Activated naive CD8-positive, alpha-beta T cell treated with anti-CD3 and anti-CD28 coated beads, Interleukin-2, amount 50 U/mL, for 16 hours (primary cell): Measurements from ENCODE around the gene CD86.

Experiments
- DNase-seq: peaks from one replicate; pipeline ENCODE4 v3.0.0-alpha.2; 2020; ENCODE audit warnings: low read depth, low spot score

Gene CD86

DNA sequence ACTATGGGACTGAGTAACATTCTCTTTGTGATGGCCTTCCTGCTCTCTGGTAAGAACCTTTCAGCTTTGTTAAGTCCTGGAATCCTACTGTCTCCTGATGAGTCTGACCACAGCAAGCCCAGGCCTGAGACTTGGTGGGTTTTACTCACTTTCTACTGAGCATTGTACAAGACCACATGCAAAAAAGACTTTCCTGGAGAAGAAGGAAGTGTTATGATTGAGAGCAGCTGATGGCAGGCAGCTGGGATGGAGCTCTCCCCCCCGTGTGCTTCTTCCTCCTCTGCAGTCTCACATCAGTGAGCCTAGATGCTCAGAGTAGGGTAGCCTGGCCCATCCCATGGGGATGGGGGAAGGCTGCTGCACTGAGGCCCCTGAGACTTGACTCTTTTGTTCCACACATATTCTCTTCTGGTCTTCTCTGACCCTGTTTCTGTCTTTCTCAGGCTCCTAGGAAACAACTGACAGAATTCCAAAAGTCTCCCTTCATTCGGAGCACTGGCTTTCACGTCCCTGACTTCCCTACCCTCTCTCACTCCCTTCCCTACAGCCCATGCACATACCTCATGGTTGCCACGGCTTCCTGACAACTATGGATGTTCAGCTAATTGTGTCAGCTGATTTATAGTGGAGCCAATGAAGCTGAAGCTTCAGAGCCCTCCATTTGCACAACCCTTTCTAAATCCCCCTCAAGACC is 36.6 kb downstream of the CD86 start:
- DNase-seq = no peak

DNA sequence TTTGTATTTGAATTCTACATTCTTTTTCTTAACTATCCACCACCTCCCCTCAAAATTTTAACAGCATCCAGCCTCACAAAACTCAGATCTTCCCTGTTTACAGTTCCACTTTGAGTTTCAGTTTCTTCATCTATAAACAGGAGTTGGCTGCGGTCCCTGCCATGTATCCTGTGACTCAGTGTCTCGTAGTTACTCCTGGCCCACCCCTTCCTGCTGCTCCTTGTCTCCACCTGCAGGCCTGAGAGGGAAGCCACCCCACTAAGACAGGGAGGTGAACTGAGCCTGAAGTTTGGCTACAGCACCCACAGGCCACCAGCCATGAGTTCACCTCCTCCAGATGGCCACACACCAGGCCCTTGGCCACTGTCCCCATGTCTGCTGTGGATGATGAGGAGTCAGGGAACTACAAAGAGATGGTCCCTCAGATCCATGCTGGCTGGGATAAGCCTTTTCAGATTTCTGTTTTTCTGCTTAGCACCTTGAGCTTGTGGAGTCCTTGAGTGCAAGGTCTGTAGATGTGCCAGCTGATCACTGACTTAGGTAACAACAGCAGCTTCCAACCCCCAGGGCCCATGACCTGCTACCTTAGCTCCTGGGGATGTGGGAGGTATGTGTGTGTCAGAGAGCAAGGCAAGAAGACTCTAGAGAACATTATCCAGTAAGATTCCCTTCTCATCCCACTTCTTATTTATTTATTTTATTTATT is 37.5 kb downstream of the CD86 start:
- no peak for DNase-seq

DNA sequence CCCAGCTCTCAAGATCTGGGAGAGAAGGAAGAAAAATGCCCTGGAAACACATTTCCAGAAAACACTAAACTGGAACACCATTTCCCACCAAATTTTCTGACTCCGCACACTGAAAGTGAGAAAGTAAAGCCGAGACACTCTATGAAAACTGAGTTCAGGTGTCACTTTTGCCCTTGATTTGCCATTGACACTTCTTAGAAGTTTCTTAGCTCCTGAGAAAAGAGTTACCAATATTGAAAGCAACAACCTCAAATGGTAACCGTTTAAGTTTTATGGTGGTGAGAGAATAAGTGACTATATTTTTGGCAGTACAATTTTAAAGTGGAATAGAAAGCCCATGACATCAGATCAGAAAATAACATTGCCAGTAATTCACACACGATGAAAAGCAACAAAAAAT is 39.0 kb downstream of the CD86 start:
- no peak for DNase-seq

DNA sequence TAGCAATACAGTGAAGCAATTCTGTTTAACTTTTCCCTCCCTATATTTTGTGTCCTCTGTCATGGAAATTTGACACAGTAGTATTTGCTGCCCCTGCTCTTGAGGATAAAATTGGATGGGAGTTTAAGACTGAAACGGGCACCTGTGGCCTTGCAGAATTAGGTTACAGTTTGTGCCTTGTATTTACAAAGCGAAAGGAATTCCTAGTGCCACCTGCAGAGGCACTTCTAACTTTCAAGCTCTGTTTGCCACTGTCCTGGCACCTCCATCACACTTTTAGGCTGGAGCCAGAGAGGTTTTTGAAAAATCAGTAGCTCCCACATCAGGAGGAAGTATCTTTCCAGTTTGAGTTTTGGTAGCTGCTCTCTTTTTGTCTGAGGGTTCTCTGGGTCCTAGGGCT is 39.5 kb downstream of the CD86 start:
- no peak for DNase-seq

DNA sequence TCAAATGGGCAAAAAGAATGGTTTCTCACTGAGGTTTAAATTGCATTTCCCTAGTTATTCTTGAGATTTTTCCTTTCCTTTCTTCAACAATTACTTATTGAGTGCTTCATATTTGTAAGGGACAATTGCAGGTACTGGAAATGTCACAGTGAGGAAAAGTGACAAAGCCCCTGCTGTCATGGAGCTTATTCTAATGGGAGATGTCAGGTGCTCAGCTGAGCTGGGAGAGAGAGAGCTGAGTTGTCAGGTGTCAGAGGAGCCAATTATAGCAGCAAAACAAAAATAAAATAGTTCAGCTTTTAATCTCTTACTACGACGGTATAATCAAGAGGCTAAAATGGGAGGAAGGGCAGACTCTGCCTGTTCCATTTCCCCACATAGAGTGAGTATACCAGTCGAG is 42.0 kb downstream of the CD86 start:
- no peak for DNase-seq

- DNase-seq = no peak
Observed at GRCh38 chr3:122098611-122099010, 43.4 kb downstream of the CD86 start.

DNA sequence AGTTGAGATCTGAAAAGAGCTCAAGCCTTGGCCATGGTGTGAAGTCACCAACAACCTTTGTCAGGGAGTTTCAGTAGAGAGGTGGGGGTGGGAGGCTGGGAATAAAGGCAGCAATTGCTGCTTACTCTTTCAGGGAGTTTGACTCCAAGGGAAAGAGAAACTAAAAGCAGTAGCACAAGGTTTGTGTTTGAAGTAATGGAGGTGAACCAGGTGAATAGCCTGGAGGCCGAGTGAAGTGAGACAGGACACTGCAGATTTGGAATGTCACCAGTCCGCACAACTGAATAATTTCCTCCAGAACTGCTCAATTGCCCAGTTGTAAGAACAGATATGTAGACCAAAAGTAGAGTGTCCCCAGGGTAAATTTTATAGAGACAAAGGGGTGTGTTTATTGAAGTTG is 44.1 kb downstream of the CD86 start:
- no peak for DNase-seq

DNA sequence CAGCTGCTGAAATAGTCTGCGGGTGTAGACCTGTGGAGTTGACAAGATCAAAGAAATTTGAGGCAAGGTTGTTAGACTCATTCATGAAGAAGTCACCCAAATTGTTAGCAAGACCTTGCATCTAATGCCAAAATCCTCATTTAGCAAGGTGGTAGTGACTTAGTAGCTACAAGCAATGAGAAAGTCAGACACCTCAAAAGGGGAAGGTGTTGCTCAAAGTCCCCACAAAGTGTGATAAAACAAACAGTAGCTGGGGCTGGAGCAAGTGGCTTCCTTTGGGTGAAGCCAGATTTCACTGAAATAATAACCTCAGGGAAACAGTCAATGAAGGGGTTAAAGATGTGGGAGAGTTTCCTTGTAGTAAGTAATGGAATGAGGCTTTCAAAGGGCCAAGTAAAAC is 44.9 kb downstream of the CD86 start:
- DNase-seq = no peak

DNA sequence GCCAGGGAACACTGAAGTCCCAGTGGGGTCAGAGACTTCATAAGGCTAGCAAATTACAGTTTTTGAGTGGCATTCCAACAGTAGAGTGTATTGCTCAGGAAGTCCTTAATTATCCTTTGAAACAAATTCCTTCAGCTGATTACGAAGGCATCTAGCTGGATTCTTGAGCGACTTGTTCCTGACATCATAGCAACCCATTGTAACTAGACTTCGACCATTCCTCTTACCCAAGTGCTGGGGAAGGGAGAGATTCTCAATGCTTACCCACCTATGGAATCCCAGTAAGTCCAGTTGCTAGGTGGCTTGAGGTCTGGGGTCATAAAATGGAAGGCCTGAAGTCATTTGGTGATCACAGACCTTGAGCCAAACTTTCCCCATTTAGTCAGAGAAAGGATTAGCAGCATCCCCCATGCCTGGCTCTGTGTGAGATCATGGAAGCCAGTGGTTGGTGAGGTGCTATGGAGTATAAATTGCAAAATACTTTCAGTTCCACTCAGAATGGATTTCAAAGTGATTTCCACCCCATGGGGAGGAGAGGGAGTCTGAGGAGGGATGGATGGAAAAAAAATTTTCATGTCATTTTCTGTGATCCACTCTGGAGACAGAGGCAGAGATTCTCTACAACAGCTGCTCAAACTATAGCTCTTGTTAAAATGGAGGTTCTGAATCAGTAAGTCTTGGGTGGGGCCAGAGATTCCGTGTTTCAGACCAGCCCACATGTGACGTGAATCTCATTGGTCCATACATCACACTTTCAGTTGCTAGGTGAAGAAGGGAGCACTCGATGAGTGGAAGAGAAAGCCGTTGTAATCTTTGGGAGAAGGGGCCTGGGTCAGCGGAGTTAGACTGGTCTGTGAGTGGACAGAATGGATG is 45.7 kb downstream of the CD86 start:
- no peak for DNase-seq

- DNase-seq = no peak
Observed at GRCh38 chr3:122101646-122102045, 46.5 kb downstream of the CD86 start.

GRCh38 chr3:122102191-122102935 is 47.2 kb downstream of the CD86 start:
- no peak for DNase-seq

DNA sequence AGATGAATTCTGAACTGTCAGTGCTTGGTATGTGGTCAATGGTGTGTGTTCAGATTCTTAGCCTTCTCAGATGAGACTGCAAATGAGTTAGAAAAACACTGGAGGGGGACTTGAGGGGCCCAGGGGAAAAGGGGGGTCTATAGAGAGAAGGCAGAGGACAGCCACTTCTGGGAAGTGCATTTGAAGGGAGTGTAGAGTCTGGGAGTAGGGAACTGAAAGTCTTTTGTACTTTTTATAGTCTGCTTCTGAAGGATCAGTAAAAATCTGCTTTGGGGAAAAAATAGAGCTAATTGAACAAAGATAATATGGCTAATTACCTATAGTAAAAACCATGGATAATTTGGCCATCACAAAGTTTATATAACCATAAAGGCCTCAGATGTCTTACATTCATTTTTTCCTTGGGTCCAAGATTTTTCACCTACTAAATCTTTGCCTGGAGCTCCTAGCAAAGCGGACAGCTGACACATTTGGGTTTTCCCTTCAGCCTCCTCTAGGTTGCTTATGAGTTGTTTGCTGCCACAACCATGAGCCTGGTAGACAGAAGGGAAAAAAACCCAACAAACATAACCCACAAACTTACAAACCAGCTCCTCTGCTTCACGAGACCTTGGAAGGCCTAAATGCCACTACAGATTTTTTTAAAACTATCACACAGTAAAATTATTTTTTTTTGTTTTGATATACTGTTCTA is 48.8 kb downstream of the CD86 start:
- DNase-seq = no peak

GRCh38 chr3:122104515-122105194 is 49.5 kb downstream of the CD86 start:
- DNase-seq = no peak

GRCh38 chr3:122105626-122106025 is 50.5 kb downstream of the CD86 start:
- DNase-seq = no peak

GRCh38 chr3:122107171-122107570 is 52.0 kb downstream of the CD86 start:
- DNase-seq = no peak

DNA sequence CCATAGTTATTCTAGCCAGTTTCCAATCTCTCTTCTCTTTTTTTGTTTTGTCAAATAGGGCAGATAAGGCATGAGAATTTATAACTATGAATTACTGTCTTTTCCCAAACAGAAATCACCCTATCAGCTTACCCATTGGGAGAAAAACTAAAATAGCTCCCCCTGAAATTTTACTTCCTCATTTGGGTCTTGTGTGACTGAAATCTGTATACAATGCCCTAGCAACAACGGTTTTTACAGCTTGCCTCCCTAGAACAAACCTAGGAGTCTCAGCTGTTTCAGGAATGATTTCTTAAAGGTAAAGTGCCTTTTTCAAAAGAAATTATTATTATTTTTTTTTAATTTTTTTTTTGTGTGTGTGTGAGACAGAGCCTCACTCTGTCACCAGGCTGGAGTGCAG is 56.8 kb downstream of the CD86 start:
- no peak for DNase-seq

- no peak for DNase-seq
Observed at GRCh38 chr3:122112754-122113153, 57.6 kb downstream of the CD86 start.

DNA sequence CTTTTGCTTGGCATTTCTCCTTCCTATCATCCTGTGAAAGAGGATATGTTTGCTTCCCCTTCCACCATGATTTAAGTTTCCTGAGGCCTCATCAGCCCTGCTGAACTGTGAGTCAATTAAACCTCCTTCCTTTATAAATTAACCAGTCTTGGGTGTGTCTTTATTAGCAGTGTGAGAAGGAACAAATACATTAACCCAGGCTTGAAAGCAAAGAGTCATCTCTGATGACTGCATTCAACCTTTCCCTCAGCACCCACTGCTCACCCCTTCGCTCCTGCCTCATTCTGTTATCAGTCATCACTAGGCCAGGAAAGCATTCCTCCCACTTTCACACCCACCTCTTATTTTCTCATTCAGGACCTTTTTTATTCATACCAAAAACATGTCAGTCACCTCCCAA is 68.7 kb downstream of the CD86 start:
- no peak for DNase-seq

GRCh38 chr3:122132949-122133540 is 77.9 kb downstream of the CD86 start:
- no peak for DNase-seq

GRCh38 chr3:122146466-122146865 is 91.3 kb downstream of the CD86 start:
- DNase-seq = no peak
